PC-9 (cell line): ENCODE data around the gene ABHD3.

Source experiments
- EZH2 ChIP-seq: fragments of 200-600 bp; sonication (generic); IDR thresholded peaks from 2 replicates; pipeline ENCODE4 v1.8.0; 2017; ENCODE audit warnings: antibody characterized with exemption, low read depth
- TF ChIP-seq, protein P1 (sequence below): fragments of 200-600 bp; sonication (generic); conservative IDR thresholded peaks from 2 replicates; pipeline ENCODE4 v1.6.1; 2017; ENCODE audit warnings: mixed run types, antibody characterized with exemption, mild to moderate bottlenecking, moderate library complexity

DNA sequence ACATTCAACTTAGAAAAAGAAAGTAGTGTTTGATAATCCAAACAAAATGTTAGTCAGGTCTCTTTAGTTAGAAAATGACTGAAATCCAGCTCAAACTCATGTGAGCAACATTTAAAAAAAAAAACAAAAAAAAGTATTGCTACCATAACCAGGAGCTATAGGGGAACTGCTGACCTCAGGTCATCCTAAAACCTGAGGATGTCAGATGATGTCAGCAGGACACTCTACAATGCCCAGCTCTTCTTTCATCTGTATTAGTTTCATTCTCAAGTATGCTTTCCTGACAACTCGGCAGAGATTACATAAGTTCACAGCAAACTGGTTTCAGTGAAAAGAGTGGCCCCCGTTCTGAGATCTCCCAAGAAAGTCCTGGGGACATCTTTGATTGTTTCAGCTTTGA lies 99.9 kb downstream of the ABHD3 start:
- TF ChIP-seq, protein P1, sequence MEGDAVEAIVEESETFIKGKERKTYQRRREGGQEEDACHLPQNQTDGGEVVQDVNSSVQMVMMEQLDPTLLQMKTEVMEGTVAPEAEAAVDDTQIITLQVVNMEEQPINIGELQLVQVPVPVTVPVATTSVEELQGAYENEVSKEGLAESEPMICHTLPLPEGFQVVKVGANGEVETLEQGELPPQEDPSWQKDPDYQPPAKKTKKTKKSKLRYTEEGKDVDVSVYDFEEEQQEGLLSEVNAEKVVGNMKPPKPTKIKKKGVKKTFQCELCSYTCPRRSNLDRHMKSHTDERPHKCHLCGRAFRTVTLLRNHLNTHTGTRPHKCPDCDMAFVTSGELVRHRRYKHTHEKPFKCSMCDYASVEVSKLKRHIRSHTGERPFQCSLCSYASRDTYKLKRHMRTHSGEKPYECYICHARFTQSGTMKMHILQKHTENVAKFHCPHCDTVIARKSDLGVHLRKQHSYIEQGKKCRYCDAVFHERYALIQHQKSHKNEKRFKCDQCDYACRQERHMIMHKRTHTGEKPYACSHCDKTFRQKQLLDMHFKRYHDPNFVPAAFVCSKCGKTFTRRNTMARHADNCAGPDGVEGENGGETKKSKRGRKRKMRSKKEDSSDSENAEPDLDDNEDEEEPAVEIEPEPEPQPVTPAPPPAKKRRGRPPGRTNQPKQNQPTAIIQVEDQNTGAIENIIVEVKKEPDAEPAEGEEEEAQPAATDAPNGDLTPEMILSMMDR, result no peak
- TF ChIP-seq EZH2, result no peak
